Spleen (tissue), 7 donors: ENCODE measurements around the gene TRAF7.

Experiments
- POLR2A ChIP-seq, 3 donors: fragments of 450-650 bp; IDR thresholded peaks; one replicate each; pipeline ENCODE4 v1.5.1; 2017; ENCODE audit warnings: antibody characterized with exemption in 3 of 3, mild to moderate bottlenecking in 1 of 3
- POLR2AphosphoS5 ChIP-seq, 3 donors: sonication (generic); formaldehyde crosslinking; IDR thresholded peaks; one replicate each; pipeline ENCODE4 v1.5.1; 2017; ENCODE audit warnings: antibody characterized with exemption in 3 of 3
- TF ChIP-seq, protein P1 (sequence below), 11 experiments: fragments of 200-600 bp in 7 of 11; fragments of 450-650 bp in 4 of 11; sonication (generic) in 4 of 11; IDR thresholded peaks in 8 of 11; conservative IDR thresholded peaks in 3 of 11; 1 replicate in 7 of 11; 2 replicates in 4 of 11; pipeline versions ENCODE4 v1.4.0 to v1.8.0; 2016 to 2021; ENCODE audit warnings: antibody characterized with exemption in 11 of 11, inconsistent platforms in 4 of 11, mild to moderate bottlenecking in 1 of 11
- donor health status: DM: no; HTN: no; CAD: no; lungs with moderate emphysema.
- donor health status: DM: no; HTN: no; CAD: no.
- donor health status: DM: no; HTN: no; CAD: no.

DNA sequence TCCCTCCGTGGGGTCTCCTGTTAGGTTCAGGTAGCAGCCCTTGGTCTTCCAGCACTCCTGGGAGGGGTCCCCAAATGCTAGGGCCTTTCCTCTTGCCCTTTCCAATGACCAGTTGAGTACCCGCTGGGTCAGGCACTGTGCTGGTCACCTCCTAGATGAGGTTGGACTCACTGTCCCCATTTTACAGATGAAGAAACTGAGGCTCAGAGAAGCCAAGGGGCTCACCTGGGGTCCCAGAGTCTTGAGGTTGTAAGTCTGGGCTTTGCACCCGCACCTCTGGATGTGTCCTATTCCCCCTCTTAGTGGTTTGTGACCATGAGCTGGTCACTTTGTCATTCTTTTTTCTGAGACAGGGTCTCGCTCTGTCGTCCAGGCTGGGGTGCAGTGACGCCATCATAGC, 42.2 kb downstream of the TRAF7 start:
- TF ChIP-seq POLR2A (IDR thresholded peaks at IDR 0.05), result no peak
- TF ChIP-seq, protein P1, sequence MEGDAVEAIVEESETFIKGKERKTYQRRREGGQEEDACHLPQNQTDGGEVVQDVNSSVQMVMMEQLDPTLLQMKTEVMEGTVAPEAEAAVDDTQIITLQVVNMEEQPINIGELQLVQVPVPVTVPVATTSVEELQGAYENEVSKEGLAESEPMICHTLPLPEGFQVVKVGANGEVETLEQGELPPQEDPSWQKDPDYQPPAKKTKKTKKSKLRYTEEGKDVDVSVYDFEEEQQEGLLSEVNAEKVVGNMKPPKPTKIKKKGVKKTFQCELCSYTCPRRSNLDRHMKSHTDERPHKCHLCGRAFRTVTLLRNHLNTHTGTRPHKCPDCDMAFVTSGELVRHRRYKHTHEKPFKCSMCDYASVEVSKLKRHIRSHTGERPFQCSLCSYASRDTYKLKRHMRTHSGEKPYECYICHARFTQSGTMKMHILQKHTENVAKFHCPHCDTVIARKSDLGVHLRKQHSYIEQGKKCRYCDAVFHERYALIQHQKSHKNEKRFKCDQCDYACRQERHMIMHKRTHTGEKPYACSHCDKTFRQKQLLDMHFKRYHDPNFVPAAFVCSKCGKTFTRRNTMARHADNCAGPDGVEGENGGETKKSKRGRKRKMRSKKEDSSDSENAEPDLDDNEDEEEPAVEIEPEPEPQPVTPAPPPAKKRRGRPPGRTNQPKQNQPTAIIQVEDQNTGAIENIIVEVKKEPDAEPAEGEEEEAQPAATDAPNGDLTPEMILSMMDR (IDR thresholded peaks at IDR 0.05 in 8 of 11, conservative IDR thresholded peaks at IDR 0.05 in 3 of 11), result no peak
- no peak for TF ChIP-seq POLR2AphosphoS5 (IDR thresholded peaks at IDR 0.05)
